ENCODE measurements around the gene KEL.

- TF ChIP-seq CTCF (IDR thresholded peaks at IDR 0.05; ENCODE audit: borderline replicate concordance, extremely low read depth, low read length, poor library complexity, severe bottlenecking) (peak; percentile 35), EZH2 (IDR thresholded peaks at IDR 0.05; ENCODE audit: borderline replicate concordance, low read depth, low read length, severe bottlenecking) (no peak)
Measured at GRCh38 chr7:142939226-142939910, 22.8 kb downstream of the KEL start, which contains the start of gene LLCFC1.
